ENCODE results near the gene TRIM33. TPM values are rescaled to one million over a fixed set of nuclear protein-coding genes. Genes with fewer than 3 reads are reported as not detected.
A peak's percentile ranks its signal among the peaks of the same experiment; 100 is the strongest.

TRIM33 gene
- total and polyA plus RNA-seq, 2 of the 8 experiments (the other 6 are each of a cell fraction or from before 2014, with no cell fraction given) = 17.1 to 52.3 TPM

- Histone ChIP-seq H3K36me3 (ENCODE audit: control insufficient read depth in 2 of 4, insufficient read depth in 4 of 4, low read length in 3 of 4) (no peaks in the 10 kb centered on the region), H2BK5ac (ENCODE audit: low read depth, low read length) (no peak overlapping the region), H3K4me1 (replicated peaks in 1 of 4; ENCODE audit: control insufficient read depth in 3 of 4, insufficient read depth in 4 of 4, low read length in 3 of 4) (peaks cover 0 to 4% (median 0%) of the 10 kb centered on the region in 4 experiments; a peak in 2 of 7 replicates), H2AFZ (ENCODE audit: low read length) (peak overlapping the region; percentile 33; the same call in 1 of the 2 replicates), H3K9ac (replicated peaks in 1 of 4; ENCODE audit: extremely low read depth in 1 of 4, low read depth in 3 of 4, low read length in 3 of 4) (no peak overlapping the region), H2BK120ac (replicated peaks; ENCODE audit: low read depth, low read length) (no peak overlapping the region), H3K27ac (ENCODE audit: low read depth, low read length) (no peak overlapping the region), H3K4me3 (ENCODE audit: extremely low read depth in 1 of 4, insufficient read depth in 2 of 4, low read depth in 3 of 4, low read length in 4 of 4) (no peak overlapping the region), H4K8ac (ENCODE audit: extremely low read depth, insufficient read depth, low read length) (no peak overlapping the region), H4K20me1 (replicated peaks in 1 of 2; ENCODE audit: control insufficient read depth in 1 of 2, insufficient read depth in 2 of 2, low read length in 2 of 2) (no peaks in the 10 kb centered on the region), H3K56ac (replicated peaks; ENCODE audit: insufficient read length, low read depth, low read length) (no peak overlapping the region), H3K23ac (ENCODE audit: insufficient read length) (no peak overlapping the region), H3K14ac (ENCODE audit: insufficient read length) (no peak overlapping the region), H3K79me1 (ENCODE audit: low read depth, low read length) (no peaks in the 10 kb centered on the region), H2BK20ac (ENCODE audit: low read length) (no peak overlapping the region), H2AK5ac (ENCODE audit: low read depth, low read length) (no peak overlapping the region), H2BK15ac (ENCODE audit: low read length) (no peak overlapping the region), H3K23me2 (ENCODE audit: low read depth, low read length) (no peaks in the 10 kb centered on the region), H3K4me2 (ENCODE audit: insufficient read depth in 1 of 2, low read depth in 2 of 2, low read length in 2 of 2) (no peak overlapping the region), H4K91ac (replicated peaks; ENCODE audit: insufficient read length, low read length) (no peak overlapping the region), H3K9me3 (ENCODE audit: insufficient read depth in 2 of 2, low read depth in 1 of 2, low read length in 1 of 2) (peaks cover 0 to 11% of the 10 kb centered on the region in 2 experiments; a peak in 3 of 4 replicates), H3K27me3 (replicated peaks in 1 of 4; ENCODE audit: control insufficient read depth in 3 of 4, extremely low read depth in 1 of 4, insufficient read depth in 3 of 4, low read length in 3 of 4) (no peaks in the 10 kb centered on the region), H2BK12ac (ENCODE audit: low read depth, low read length) (no peak overlapping the region), H3K4ac (replicated peaks; ENCODE audit: insufficient read length, low read depth, low read length) (no peak overlapping the region), H3K79me2 (ENCODE audit: control insufficient read depth in 1 of 2, insufficient read depth in 2 of 2, low read length in 2 of 2) (no peaks in the 10 kb centered on the region), H3K18ac (ENCODE audit: extremely low read depth, low read length) (no peak overlapping the region), H4K5ac (ENCODE audit: insufficient read length, low read depth, low read length) (no peak overlapping the region)
- TF ChIP-seq PHF8 (conservative IDR thresholded peaks at IDR 0.05; ENCODE audit: low read depth, low read length) (no peak), JUN (IDR thresholded peaks at IDR 0.05; ENCODE audit: low read depth, low read length) (no peak), KDM1A (IDR thresholded peaks at IDR 0.05; ENCODE audit: borderline replicate concordance, low read length) (no peak), SP4 (IDR thresholded peaks at IDR 0.05; ENCODE audit: low read length) (no peak), GTF2F1 (IDR thresholded peaks at IDR 0.05; ENCODE audit: borderline replicate concordance, low read depth, low read length) (no peak), CHD1 (IDR thresholded peaks at IDR 0.05; ENCODE audit: low read depth, low read length) (no peak), TAF7 (optimal IDR thresholded peaks at IDR 0.05; ENCODE audit: borderline replicate concordance, low read depth, low read length) (no peak), E2F6 (IDR thresholded peaks at IDR 0.05) (no peak), USF2 (IDR thresholded peaks at IDR 0.05; ENCODE audit: low read length) (no peak), SIN3A (conservative IDR thresholded peaks at IDR 0.05 in 1 of 2, IDR thresholded peaks at IDR 0.05 in 1 of 2; ENCODE audit: low read depth in 1 of 2, low read length in 2 of 2) (no peak)
- no peak for FAIRE-seq
- no peak for DNase-seq (ENCODE audit: low read depth in 1 of 2, low spot score in 2 of 2)
- POLR2A ChIA-PET (ENCODE audit: partially characterized antibody) = no interaction called here
- WGBS, 2 experiments (ENCODE audit: extremely low coverage in 1 of 2, insufficient coverage in 1 of 2, insufficient read length in 1 of 2, insufficient replicate concordance in 2 of 2, low coverage in 1 of 2, low lambda C conversion rate in 2 of 2, missing lambda C conversion rate in 1 of 2) = 66% methylated on average over 2 of the region's 2 CpGs; no CpG with 5 or more reads in 1 of the 2 experiments
- CTCF ChIA-PET (ENCODE audit: partially characterized antibody) = no interaction called here
These were observed 143.2 kb downstream of the TRIM33 start for GRCh38 chr1:114367810-114368209.
